GM18951 (cell line): ENCODE results near the gene CDX1.

Source experiments
- POLR2A ChIP-seq: IDR thresholded peaks from 4 replicates; pipeline ENCODE4 v1.6.1; 2011; ENCODE audit warnings: mild to moderate bottlenecking; ENCODE audit not compliant: insufficient read length, insufficient read depth; ENCODE audit errors: extremely low read depth
- in situ Hi-C: fragments of 300-500 bp; cut with MboI; formaldehyde crosslinking; loops from one replicate; pipeline ENCODE4 v1.12.0; 2022; ENCODE audit warnings: low sequenced_read_pairs, mixed read lengths, inconsistent platforms; ENCODE audit not compliant: unreplicated experiment

CDX1 gene

DNA sequence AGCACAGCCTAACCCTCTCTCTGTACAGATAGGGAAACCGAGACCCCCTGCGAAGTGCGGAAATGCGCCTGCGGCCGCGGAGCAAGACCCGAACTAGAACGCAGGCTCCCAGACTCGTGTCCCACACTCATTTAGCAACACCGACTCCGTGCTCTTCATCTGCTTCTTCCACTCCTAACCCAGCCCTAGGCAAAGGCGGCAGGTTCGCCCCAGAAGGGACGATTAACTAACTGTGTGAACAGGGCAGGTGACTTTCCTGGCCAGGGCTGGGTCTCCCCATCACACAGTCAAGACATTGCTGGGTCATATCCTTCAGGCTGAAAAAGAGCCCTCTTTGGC, 903 bp downstream of the CDX1 start:
- TF ChIP-seq POLR2A = no peak
- in situ Hi-C loops = no loop called here

DNA sequence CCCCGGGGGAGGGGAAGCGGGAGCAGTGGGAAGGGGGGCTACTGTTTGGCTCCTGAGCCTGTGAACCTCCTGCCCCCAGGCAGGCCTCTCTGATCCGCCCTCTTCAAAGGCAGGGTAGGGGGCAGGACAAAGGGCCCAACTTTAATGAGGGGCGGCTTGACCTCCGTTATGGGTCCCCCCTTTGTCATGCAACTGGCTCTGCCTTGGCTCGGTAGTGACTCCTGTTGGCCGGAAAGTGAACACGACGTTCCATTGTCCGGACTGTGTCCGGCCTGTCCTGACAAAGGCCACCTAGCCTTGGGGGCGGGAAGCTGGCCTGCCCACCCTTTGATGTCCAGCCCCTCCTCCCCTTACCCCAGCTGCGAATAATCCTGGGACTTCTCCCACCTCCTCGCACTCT, 1.3 kb downstream of the CDX1 start:
- in situ Hi-C loops = no loop called here
- no peak for TF ChIP-seq POLR2A

DNA sequence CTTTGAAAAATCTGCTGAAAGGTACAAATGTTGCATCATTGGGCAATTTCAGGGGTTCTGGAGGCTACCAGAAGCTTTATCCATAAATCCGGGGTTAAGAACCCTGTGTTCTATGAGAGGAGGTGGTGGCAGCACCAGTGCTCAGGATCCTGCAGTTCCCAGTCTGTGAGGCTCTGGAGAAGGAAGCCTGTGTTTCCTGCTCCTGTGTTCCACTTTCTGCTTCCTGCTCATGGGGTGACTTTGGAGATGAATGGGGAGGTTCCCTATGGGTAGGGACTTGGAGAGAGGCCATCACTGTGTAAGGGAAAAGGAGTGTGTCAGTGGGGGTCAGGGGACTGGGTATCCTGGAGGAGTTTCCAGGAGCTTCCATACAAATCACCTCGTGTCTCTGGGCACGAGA, 2.3 kb downstream of the CDX1 start:
- TF ChIP-seq POLR2A = no peak
- in situ Hi-C loops = no loop called here

DNA sequence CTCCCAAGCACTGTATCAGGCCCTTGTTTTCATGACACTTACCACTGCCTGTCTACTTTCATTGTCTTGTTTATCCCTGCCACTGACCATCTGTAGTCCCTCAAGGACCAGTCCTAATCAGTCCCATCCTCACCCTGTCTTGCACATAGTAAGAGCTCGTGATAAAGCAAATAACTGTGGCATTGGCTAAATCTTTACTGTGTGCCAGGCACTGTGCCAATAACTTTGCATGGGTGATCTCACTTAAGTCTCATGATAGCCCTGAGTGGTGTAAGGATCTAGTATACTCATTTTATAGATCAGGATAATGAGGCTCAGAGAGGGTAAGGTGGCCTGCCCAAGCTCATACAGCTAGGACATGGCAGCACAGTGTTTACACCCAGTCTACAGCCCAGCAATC, 5.6 kb downstream of the CDX1 start:
- in situ Hi-C loops = no loop called here

DNA sequence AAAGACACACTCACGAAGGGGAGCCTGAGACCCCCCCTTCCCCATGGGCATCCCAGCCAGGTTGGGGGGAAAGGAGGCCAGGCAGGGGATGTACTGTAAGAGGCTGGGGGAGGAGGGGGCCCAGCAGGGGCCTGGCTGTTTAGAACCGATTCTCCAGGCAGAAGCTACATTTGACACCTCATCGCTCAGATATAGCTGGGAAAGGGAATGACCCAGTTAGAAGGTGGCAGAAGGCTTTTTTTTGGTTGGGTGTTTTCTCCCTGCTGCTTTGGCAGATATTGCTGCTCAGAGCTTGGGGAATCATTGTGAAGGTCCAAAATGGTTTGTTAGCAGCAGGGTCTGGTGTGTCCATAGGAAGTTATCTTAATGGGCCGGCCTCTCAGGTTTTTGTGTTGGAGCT, 6.0 kb downstream of the CDX1 start:
- in situ Hi-C loops = no loop called here
- no peak for TF ChIP-seq POLR2A

More for the DNA sequence above, 5.6 kb downstream of the CDX1 start:
- no peak for TF ChIP-seq POLR2A

DNA sequence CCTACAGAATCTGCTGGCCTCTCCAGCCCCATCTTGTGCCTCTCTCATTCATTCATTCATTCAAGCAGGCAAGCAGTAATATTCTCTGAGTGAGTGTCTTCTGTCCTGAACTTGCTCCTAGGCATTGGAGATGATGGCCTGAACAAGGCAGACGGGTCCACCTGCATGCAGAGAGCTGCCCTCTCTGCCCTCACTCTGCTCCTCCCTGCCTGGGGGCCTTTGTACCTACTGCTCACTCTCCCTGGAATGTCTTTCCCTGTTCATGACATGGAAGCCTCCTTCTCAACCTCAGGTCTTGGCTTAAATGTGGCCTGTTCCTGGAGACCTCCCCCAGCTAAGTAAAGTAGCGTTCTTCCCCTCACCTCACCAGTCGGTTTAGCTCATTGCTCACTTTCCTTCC, 6.6 kb downstream of the CDX1 start:
- no peak for TF ChIP-seq POLR2A
- in situ Hi-C loops = no loop called here

DNA sequence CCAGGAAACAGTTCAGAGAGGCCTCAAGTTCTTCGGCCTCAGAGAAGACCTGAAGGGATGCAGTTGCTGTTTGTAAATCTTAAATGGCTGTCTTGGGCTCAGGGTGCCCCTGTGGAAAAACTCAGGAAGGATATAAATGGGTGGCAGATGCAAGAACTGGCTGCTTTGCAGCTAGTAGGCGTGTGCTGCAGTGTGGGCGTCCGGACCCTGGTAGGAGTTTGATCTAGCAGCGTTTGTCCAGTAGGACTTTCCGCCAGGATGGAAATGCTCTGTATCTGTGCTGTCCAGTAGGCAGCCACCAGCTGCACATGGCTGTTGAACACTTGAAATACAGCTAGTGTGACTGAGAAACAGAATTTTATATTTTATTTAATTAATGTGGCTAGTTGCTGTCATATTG, 7.7 kb downstream of the CDX1 start:
- in situ Hi-C loops = no loop called here
- TF ChIP-seq POLR2A = no peak

DNA sequence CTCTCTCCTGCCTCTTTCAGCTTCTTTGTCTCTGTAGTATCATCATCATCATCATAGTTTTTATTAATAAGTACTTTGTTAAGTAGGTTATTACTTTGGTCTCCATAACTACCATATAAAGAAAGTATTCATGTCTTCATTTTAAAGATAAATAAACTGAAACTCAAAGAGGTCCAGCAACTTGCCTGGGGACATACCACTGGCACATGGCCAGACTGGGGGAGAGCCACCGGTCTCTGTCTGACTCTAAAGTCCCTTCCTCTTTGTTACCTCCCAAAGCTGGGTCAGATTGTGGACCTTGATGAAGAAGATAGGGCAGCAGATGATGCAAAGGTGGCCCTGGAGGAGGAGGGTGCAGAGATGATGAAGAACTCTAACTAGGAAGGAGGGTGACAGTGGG, 8.5 kb downstream of the CDX1 start:
- TF ChIP-seq POLR2A = no peak
- in situ Hi-C loops = no loop called here

DNA sequence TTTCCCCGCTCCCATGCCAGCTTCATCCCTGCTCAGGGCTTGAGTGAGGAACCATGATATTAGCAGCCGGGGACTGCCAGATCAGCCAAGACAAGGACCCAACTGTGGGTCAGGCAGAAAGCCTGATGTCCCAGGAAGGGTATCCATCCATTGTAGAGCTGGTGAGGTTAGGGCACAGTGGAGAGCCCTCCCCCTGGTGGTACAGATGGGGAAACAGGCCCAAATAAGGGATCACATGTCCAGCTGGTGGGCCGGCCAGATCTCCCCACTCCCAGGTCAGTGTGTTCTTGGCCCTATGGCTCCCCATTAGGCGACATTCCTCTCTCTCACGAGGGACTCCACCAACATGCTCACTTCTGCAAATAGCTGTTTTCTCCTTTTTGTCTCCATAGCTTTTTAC, 9.0 kb downstream of the CDX1 start:
- in situ Hi-C loops = no loop called here
- TF ChIP-seq POLR2A = no peak

DNA sequence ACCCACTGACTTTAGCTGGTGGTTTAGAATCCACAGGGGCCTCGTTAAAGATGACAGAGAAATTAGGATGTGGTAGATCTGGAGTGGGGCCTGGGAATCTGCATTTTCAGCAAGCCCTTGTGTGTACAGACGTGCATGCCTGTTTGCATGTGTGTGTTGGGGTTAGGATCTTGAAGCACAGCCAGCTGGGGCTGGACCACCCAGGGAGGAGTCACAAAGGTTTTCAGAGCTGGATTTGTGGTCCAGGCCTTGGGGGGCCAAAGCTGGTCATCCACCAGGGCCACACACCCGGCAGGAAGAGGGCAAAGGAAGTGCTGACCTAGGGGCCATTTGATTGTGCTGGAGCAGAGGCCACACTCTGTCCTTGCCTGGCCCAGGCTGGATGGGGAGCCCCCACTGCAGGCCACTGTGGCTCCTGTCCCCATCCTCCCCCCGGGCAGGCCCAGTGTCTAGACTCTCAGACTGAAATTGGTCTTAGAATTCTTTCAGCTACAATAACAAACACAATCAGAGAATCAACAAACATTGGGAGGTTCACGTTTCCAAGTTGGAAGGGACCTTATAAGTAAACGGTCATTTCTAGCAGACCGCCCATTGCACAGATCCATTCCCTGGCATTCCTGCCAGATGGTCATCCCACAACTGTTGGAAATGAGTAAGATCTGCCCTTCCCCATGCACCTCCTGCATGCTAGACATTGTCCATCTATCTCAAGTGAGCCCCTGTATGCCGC, 10.3 kb downstream of the CDX1 start:
- in situ Hi-C loops = no loop called here

DNA sequence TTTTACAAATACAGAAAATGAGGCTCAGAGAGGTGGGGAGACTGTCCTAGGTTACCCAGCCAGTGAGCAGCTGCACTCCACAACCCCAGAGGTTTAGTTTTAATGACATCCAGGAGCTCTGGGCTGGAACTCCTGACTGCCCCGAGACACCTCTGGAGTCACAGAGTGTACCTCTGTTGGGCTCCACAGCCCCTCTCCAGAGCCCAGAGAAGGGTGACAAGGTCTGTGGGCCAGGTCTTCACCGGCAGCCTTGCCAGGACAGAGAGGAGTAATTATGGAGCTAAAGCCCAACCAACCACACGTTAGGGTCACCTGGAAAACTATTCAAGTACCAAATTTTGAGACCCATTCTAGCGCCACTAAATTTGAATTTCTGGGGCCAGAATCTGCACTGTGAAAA, 11.1 kb downstream of the CDX1 start:
- in situ Hi-C loops = no loop called here
- no peak for TF ChIP-seq POLR2A

More for the DNA sequence above, 10.3 kb downstream of the CDX1 start:
- no peak for TF ChIP-seq POLR2A

DNA sequence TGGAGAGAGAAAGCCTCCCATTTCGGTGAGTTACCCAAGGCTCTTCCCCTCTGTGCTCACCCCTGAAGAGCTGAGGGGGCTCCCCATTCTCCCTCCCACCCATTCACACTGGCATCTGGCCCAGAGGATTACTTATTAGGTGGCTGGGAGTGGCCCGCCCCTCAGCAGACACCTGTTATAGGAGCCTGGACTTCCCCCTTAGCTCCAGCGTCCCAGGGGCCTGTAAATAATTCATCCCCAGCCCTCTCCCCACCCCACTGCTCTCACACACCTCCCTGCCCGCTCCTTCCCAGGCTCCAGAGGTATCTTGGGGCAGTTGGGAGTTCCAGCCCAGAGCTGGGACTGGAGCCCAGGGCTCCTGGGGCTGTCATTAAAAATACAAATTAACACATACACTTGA, 11.7 kb downstream of the CDX1 start:
- in situ Hi-C loops = no loop called here

DNA sequence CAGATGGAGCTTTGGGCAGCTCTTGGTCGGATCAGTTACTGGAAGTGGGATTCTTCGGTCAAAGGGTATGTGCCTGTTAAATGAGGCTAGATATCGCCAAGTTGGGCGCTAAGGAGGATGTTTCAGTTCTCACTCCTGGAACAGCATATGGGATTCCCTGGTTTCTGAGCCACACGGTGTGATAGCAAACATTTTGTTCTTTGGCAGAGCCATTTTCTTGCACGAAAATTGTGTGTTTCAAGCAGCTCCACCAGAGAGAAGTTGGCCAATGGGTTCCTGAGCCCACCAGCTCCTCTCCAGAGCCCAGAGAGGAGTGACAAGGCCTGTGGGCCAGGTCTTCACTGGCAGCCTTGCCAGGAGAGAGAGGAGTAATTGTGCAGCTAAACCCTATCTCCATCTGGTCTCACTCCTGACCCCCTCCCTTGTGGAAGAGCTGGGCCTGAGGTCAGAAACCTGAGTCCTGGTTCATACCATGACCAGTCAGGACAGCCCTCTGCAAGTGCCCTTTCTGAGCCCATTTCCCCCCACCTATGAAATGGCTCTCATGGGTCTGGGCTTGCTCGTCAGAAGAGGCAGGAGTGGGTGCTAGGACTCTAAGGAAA, 12.5 kb downstream of the CDX1 start:
- no peak for TF ChIP-seq POLR2A
- in situ Hi-C loops = no loop called here

More for the DNA sequence above, 11.7 kb downstream of the CDX1 start:
- no peak for TF ChIP-seq POLR2A

DNA sequence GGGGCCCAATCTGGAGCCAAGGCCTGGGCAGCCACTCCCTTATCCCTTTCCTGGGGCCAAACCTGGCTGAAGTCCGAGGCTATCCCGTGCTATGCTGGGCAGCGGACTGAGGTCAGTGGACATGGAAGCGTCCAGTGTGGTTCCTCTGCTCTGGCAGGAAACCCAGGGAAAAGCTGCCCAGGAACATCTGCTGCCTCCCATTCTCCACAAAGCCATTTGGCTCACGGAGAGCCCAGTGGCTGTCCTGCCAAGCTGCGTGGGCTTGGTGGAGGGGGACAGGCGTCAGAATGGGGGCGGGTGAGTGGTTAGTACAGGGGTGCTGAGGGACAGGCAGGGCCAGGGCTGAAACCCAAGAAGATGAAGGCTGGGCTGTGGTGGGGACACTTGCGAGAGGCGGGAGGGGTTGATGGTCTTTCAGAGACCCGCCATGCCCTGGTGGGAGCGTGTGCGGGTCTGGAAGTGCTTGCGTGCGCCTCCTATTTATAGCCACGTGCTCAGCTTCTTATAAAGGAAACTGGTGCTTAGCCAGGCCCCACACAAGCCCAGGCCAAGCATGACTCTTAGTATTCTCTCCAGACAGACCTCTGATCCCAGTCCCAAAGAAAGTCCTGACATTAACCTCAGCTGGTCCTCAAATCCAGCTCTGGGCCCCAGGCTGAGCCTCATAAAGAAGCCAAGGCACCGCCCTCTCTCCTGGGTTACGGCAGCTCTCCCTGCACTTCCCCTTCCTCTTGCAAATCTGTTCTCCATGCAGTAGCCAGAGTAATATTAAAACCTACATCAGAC, 13.9 kb downstream of the CDX1 start:
- in situ Hi-C loops = no loop called here
- no peak for TF ChIP-seq POLR2A
